ENCODE results near the gene RPS6KL1. TPM values are rescaled to one million over a fixed set of nuclear protein-coding genes. Genes with fewer than 3 reads are reported as not detected.

Gene RPS6KL1
- total RNA-seq, 1 donor from 2014 or later, result 6.4 TPM

DNA sequence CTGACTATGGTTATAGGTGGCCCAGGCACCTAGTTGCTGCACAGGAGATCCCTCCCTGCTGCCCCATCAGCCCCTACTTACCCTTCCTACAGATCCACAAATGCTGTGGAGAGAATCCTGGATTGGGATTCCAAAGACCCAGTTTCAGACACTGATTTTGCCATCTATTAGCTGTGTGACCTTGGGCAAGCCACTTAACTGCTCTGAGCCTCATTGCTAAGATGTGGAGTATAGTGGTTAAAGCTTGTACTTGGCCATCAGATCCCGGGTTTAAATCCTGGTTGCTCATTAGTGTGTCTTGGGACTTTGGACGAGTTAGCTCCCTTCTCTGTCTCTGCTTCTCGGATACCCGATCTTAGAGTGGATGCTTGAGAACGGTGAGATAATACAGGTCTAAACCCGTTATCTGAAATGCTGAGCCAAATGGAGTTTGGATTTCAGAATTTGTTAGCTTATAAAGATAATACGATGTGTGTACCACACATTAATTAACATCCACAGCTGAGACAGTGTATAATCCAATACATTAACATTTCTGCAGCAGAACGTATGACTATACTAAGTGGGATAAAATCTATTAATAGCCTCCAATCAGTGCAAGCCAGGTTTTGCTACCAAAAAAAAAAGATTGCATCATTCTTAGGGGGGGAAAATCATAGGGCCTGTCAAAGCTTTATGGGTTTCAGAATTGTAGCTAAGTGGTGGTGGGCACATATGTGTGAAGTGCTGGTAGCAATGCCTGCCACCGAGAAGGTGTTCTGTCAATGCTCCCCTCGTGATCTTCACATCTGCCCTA, 63.1 kb downstream of the RPS6KL1 start:
- no peak overlapping the region for H3K27ac ChIP-seq
- Mint-ChIP-seq H3K4me1 (peaks cover 2% of the 10 kb centered on the region), H3K27ac (no peak overlapping the region), H3K4me3 (no peak overlapping the region), H3K36me3 (no peaks in the 10 kb centered on the region), H3K9me3 (no peaks in the 10 kb centered on the region), H3K27me3 (ENCODE audit: insufficient read depth, low read depth) (peaks cover 4% of the 10 kb centered on the region)
- no peaks in the 10 kb centered on the region for H3F3A ChIP-seq (ENCODE audit: low read depth)
- no peak for TF ChIP-seq EZH2 (IDR thresholded peaks at IDR 0.05)
- TF ChIP-seq, protein P1, sequence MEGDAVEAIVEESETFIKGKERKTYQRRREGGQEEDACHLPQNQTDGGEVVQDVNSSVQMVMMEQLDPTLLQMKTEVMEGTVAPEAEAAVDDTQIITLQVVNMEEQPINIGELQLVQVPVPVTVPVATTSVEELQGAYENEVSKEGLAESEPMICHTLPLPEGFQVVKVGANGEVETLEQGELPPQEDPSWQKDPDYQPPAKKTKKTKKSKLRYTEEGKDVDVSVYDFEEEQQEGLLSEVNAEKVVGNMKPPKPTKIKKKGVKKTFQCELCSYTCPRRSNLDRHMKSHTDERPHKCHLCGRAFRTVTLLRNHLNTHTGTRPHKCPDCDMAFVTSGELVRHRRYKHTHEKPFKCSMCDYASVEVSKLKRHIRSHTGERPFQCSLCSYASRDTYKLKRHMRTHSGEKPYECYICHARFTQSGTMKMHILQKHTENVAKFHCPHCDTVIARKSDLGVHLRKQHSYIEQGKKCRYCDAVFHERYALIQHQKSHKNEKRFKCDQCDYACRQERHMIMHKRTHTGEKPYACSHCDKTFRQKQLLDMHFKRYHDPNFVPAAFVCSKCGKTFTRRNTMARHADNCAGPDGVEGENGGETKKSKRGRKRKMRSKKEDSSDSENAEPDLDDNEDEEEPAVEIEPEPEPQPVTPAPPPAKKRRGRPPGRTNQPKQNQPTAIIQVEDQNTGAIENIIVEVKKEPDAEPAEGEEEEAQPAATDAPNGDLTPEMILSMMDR (IDR thresholded peaks at IDR 0.05), result no peak
- no peak for TF ChIP-seq EZH2phosphoT487 (IDR thresholded peaks at IDR 0.05)
- H3K36me3 ChIP-seq, result no peaks in the 10 kb centered on the region
- no peaks in the 10 kb centered on the region for H4K20me1 ChIP-seq (ENCODE audit: low read depth)
- H3K4me2 ChIP-seq, result no peak overlapping the region
- H3K4me1 ChIP-seq, result no peaks in the 10 kb centered on the region
- no peak overlapping the region for H3K9ac ChIP-seq
- H3K27me3 ChIP-seq, result no peaks in the 10 kb centered on the region
- H3K79me2 ChIP-seq (ENCODE audit: low read depth), result no peaks in the 10 kb centered on the region
- no peak for DNase-seq (ENCODE audit: low spot score)
- H3K4me3 ChIP-seq, result no peak overlapping the region
- no peaks in the 10 kb centered on the region for H3K9me3 ChIP-seq (ENCODE audit: low read depth)
- H2AFZ ChIP-seq (replicated peaks), result no peak overlapping the region

DNA sequence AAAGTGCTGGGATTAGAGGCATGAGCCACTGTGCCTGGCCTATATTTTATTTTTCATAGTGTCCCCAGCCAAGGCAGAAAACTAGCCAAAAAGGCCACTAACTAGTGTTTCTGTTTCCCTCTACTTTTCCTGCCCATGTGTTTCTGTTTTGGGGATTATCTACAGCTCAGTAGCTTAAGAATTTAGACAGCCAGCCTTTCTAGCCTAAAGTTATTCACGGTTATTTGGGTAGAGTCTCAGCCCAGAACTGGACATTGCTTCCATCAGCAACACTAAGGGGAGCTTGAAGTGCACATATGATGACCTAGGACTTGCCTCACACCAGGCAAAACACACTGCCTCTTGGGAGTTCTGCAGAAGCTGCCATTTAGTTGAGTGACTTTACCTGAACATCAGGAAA, 65.0 kb downstream of the RPS6KL1 start:
- Mint-ChIP-seq H3K4me3 (no peak overlapping the region), H3K4me1 (peaks cover 2% of the 10 kb centered on the region), H3K27ac (no peak overlapping the region), H3K27me3 (ENCODE audit: insufficient read depth, low read depth) (peaks cover 2% of the 10 kb centered on the region), H3K36me3 (no peaks in the 10 kb centered on the region), H3K9me3 (no peaks in the 10 kb centered on the region)
- Histone ChIP-seq H3K27ac (no peak overlapping the region), H2AFZ (replicated peaks) (no peak overlapping the region), H4K20me1 (ENCODE audit: low read depth) (no peaks in the 10 kb centered on the region), H3K9me3 (ENCODE audit: low read depth) (no peaks in the 10 kb centered on the region), H3K9ac (peak overlapping the region; percentile 42), H3K4me3 (no peak overlapping the region), H3F3A (ENCODE audit: low read depth) (no peaks in the 10 kb centered on the region), H3K4me1 (no peaks in the 10 kb centered on the region), H3K36me3 (no peaks in the 10 kb centered on the region), H3K27me3 (no peaks in the 10 kb centered on the region), H3K4me2 (no peak overlapping the region), H3K79me2 (ENCODE audit: low read depth) (no peaks in the 10 kb centered on the region)
- no peak for TF ChIP-seq EZH2phosphoT487 (IDR thresholded peaks at IDR 0.05)
- TF ChIP-seq EZH2 (IDR thresholded peaks at IDR 0.05), result no peak
- TF ChIP-seq, protein P1 (IDR thresholded peaks at IDR 0.05), result no peak
- DNase-seq (ENCODE audit: low spot score), result no peak

DNA sequence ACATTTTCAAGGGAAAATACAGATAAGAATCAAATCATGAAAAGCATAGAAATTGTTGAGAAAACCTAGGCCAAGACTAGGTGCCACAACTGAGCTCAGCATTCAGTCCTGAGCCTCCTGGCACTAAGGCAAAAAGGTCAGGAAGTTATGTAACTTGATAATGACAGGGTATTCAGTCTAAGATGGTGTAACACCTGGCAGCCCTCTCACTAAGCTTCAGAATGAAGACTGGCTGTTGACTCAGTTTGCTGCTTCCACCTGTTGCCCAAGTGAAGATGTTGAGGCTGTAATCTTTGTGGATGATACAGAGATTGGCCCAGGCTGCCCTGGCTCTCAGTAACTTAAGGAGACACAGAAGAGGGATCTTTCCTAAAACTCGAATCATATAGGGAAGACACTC, 66.7 kb downstream of the RPS6KL1 start:
- no peaks in the 10 kb centered on the region for H3K36me3 ChIP-seq
- H3K4me2 ChIP-seq, result no peak overlapping the region
- H3K79me2 ChIP-seq (ENCODE audit: low read depth), result no peaks in the 10 kb centered on the region
- TF ChIP-seq EZH2 (IDR thresholded peaks at IDR 0.05), result no peak
- TF ChIP-seq, protein P1 (IDR thresholded peaks at IDR 0.05), result no peak
- no peak for TF ChIP-seq EZH2phosphoT487 (IDR thresholded peaks at IDR 0.05)
- H3F3A ChIP-seq (ENCODE audit: low read depth), result no peaks in the 10 kb centered on the region
- Mint-ChIP-seq H3K27me3 (ENCODE audit: insufficient read depth, low read depth) (peaks cover 2% of the 10 kb centered on the region), H3K4me1 (peaks cover 2% of the 10 kb centered on the region), H3K27ac (no peak overlapping the region), H3K36me3 (no peaks in the 10 kb centered on the region), H3K4me3 (no peak overlapping the region), H3K9me3 (no peaks in the 10 kb centered on the region)
- no peak overlapping the region for H2AFZ ChIP-seq (replicated peaks)
- H3K27ac ChIP-seq, result no peak overlapping the region
- H3K4me3 ChIP-seq, result no peak overlapping the region
- no peaks in the 10 kb centered on the region for H3K9me3 ChIP-seq (ENCODE audit: low read depth)
- H3K4me1 ChIP-seq, result no peaks in the 10 kb centered on the region
- DNase-seq (ENCODE audit: low spot score), result no peak
- H3K27me3 ChIP-seq, result no peaks in the 10 kb centered on the region
- no peaks in the 10 kb centered on the region for H4K20me1 ChIP-seq (ENCODE audit: low read depth)
- no peak overlapping the region for H3K9ac ChIP-seq

All from neural progenitor cell (in vitro differentiated cells).